Urinary bladder (tissue), 4 donors: ENCODE results near the gene PDS5B. TPM values are rescaled to one million over a fixed set of nuclear protein-coding genes. Genes with fewer than 3 reads are reported as not detected.

ENCODE experiments used
- DNase-seq: peaks from one replicate; pipeline ENCODE4 v3.0.0-alpha.2; 2015; ENCODE audit errors: extremely low spot score
- H3K27ac ChIP-seq: one replicate; pipeline ENCODE4 v1.5.1; 2013; ENCODE audit warnings: low read depth, mild to moderate bottlenecking, moderate library complexity
- H3K36me3 ChIP-seq: one replicate; pipeline ENCODE4 v1.6.1; 2013; ENCODE audit warnings: mild to moderate bottlenecking, moderate library complexity; ENCODE audit not compliant: insufficient read depth
- H3K4me1 ChIP-seq: one replicate; pipeline ENCODE4 v1.6.1; 2013; ENCODE audit warnings: mild to moderate bottlenecking, moderate library complexity; ENCODE audit not compliant: insufficient read depth
- H3K4me3 ChIP-seq: one replicate; pipeline ENCODE4 v1.5.1; 2013; ENCODE audit warnings: low read depth, low read length
- WGBS: extraction: QIAGEN DNeasy Blood & Tissue Kit; methylation state at CpG from one replicate; pipeline ENCODE4 v1.1.7; 2013; 5-methylcytosine and 5-hydroxymethylcytosine counted together
- polyA plus RNA-seq: library from polyadenylated mRNA; stranded (reverse); fragments of 200-250 nt; gene quantifications from one replicate; pipeline ENCODE4 v1.2.3, GENCODE V29; 2013
- total RNA-seq: library from RNA; depleted of rRNA; stranded (reverse); fragments of >200 nt; gene quantifications from one replicate; pipeline ENCODE4 v1.2.3, GENCODE V29; 2014
- donor health status: healthy with polysubstance abuse.
- donor health status: healthy.

The PDS5B gene
- total and polyA plus RNA-seq, 2 donors = 17.1 to 158 TPM

DNA sequence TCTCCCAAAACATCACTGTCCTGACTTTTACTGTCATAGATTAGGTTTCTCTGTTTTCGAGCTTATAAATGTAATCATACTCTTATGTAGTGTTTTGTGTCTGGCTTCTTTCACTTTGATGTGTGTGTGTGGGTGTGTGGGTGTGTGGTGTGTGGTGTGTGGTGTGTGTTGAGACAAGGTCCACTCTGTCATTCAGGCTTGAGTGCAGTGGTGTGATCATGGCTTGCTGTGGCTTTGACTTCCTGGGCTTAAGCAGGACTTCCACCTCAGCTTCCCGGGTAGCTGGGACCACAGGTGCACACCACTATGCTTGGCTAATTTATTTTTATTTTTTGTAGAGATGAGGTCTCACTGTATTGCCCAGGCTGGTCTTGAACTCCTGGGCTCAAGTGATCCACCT lies 59.6 kb downstream of the PDS5B start:
- Histone ChIP-seq H3K4me1 (no peaks in the 10 kb centered on the region), H3K27ac (no peak overlapping the region), H3K36me3 (no peaks in the 10 kb centered on the region), H3K4me3 (no peak overlapping the region)
- WGBS = 77% methylated on average over 2 of the region's 2 CpGs
- DNase-seq = no peak

DNA sequence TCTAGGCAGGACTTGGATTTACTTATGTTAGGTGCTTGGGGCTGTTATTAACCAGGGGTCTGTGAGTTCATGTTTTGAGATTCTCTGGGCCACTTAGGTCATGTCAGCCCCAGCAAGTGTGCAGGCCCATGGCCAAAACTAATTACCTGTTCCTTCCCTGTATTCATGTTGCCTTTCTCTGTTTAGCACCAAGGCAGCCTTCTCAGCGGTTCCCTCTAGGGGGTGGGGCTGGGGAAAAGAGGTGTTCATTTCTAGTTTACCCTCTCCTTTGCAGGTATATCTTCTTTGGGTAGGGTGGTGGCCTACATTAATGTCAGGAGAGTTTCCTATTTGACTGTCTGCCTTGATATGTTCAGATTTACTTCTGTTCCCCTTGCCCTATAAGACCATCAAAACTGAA lies 61.7 kb downstream of the PDS5B start:
- Histone ChIP-seq H3K27ac (no peak overlapping the region), H3K4me1 (no peaks in the 10 kb centered on the region), H3K4me3 (no peak overlapping the region), H3K36me3 (no peaks in the 10 kb centered on the region)
- WGBS = 74% methylated on average over 1 of the region's 1 CpG
- DNase-seq = no peak

DNA sequence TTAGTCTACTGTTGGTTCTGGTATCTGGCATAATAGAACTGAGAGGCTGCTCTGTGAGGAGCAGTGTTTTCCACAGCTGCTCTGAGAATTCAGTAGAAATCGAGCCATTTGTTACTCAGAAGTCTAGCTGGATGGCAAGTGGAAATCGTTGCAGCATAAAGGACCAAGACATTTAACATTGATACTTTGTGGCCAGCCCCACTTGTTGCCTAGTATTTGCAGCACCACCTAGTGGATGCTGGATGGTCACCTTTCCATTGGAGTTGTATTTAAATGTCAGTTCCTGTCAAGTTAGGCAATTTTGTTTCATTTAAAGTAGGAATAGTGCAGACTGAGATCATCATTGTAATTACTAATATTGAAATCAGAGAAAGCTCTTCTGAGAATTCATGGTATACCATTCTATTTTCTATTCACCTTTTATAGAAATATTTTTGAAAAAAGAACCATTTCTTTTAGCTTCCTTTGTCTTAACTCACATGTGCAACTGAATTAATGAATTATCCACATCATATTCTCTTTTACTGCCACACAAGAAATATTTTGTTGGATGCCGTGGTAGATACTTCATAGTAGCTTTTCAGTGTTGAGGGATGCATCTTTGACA lies 64.6 kb downstream of the PDS5B start:
- DNase-seq = no peak
- no peaks in the 10 kb centered on the region for H3K4me1 ChIP-seq
- H3K36me3 ChIP-seq = no peaks in the 10 kb centered on the region
- no peak overlapping the region for H3K4me3 ChIP-seq
- WGBS = 30% methylated on average over 3 of the region's 3 CpGs
- H3K27ac ChIP-seq = no peak overlapping the region

- H3K36me3 ChIP-seq = no peaks in the 10 kb centered on the region
- H3K27ac ChIP-seq = no peak overlapping the region
- 87% methylated on average over 3 of the region's 3 CpGs for WGBS
- no peak overlapping the region for H3K4me3 ChIP-seq
- no peaks in the 10 kb centered on the region for H3K4me1 ChIP-seq
- DNase-seq = no peak
Observed at GRCh38 chr13:32657309-32657708, 71.1 kb downstream of the PDS5B start.

DNA sequence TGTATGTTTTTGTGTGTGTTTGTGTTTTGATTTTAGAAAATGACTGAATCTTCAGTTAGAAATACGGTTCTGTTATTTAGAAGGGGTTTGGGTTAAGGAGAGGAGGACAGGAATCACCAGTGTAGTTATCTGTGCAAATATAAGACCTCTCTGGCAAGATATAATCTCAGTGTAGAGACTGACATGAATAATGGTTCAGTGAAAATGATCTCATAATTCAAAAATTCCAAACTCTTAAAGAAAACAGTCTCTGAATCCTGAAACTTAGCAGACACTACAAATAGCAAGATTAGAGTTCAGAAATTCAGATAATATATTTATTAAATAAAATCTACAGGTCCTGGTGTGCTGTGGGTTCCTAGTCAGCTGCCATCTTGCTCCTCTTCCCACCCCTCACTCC lies 73.5 kb downstream of the PDS5B start:
- Histone ChIP-seq H3K4me3 (no peak overlapping the region), H3K27ac (no peak overlapping the region), H3K36me3 (no peaks in the 10 kb centered on the region), H3K4me1 (no peaks in the 10 kb centered on the region)
- WGBS = 63% methylated on average over 1 of the region's 1 CpG
- DNase-seq = no peak

- no peak for DNase-seq
- Histone ChIP-seq H3K36me3 (no peaks in the 10 kb centered on the region), H3K27ac (no peak overlapping the region), H3K4me1 (no peaks in the 10 kb centered on the region), H3K4me3 (no peak overlapping the region)
- WGBS = 89% methylated on average over 2 of the region's 2 CpGs
Observed at GRCh38 chr13:32660227-32660626, 74.0 kb downstream of the PDS5B start.

GRCh38 chr13:32661685-32662084 lies 75.4 kb downstream of the PDS5B start:
- no peak overlapping the region for H3K4me3 ChIP-seq
- H3K27ac ChIP-seq = no peak overlapping the region
- no peaks in the 10 kb centered on the region for H3K36me3 ChIP-seq
- no peak for DNase-seq
- no peaks in the 10 kb centered on the region for H3K4me1 ChIP-seq

DNA sequence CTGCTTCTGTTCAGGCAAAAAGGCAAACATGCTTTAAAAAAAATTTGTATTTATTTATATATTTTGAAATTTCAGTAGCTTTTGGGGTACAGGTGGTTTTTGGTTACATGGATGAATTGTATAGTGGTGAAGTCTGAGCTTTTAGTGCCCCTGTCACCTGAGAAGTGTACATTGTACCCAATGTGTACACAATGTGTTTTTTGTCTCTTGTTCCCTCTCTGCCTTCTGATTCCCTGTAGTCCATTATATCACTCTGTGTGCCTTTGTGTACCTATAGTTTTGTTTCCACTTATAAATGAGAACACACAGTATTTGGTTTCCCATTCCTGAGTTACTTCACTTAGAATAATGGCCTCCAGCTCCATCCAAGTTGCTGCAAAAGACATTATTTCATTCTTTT lies 77.4 kb downstream of the PDS5B start:
- no peaks in the 10 kb centered on the region for H3K4me1 ChIP-seq
- DNase-seq = no peak
- H3K27ac ChIP-seq = no peak overlapping the region
- no peak overlapping the region for H3K4me3 ChIP-seq
- H3K36me3 ChIP-seq = no peaks in the 10 kb centered on the region

DNA sequence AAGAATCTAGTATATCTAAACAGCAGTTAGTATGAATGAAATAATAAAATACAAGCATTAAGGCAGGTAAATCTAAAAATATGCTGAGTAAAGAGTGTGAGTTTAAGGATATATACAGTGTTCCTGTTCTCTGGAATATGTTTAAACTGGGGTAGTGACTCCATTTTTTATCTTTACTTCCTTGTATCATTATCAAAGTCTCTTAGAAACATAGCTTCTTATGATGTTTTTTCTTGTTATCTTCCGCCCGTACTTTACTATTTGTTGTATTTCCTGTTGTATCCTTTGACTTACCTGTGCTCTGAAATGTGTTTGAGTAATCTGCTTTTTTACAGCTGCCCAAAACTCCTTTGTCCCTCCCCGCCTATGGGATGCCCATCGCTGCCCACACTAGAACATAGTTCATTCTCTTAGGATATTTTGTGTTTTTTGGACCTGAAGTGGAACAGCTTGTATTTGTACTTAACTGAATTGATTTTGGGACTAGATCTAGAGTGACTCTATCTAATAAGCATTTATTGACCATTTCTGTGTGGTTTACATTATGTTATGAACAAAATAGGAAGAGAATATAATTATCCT lies 80.8 kb downstream of the PDS5B start:
- Histone ChIP-seq H3K27ac (no peak overlapping the region), H3K36me3 (no peaks in the 10 kb centered on the region), H3K4me1 (no peaks in the 10 kb centered on the region), H3K4me3 (no peak overlapping the region)
- DNase-seq = no peak
- 89% methylated on average over 4 of the region's 4 CpGs for WGBS

DNA sequence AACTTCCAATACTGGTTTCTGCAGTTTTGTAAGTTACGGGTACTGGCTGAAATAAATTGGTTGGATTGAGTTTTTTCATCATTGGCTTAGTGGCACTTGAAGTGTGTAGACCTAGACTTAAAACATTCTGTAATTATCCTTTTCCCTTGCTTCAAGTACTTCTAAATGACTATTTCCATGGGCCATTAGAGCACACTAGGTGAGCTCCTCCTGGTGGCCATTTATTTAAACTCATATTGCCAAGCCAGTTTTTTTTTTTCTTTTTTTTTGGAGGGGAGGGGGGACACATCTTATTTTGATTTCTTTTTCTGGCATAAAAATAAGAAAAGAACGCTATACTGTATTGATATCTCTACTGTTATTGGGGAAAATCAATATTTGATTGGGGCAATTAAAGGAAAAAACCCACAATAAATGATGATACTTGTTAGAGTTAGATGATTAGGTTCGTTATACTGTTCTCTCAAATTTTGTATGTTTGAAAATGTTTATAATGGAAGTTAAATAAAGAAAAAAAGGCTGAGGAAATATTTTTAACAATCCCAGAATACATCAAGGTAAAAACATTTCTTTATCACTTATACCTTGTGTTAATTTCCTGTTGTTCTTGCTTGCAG lies 82.9 kb downstream of the PDS5B start:
- H3K27ac ChIP-seq = no peak overlapping the region
- no peaks in the 10 kb centered on the region for H3K36me3 ChIP-seq
- DNase-seq = no peak
- H3K4me1 ChIP-seq = no peaks in the 10 kb centered on the region
- no peak overlapping the region for H3K4me3 ChIP-seq
- 75% methylated on average over 3 of the region's 3 CpGs for WGBS

DNA sequence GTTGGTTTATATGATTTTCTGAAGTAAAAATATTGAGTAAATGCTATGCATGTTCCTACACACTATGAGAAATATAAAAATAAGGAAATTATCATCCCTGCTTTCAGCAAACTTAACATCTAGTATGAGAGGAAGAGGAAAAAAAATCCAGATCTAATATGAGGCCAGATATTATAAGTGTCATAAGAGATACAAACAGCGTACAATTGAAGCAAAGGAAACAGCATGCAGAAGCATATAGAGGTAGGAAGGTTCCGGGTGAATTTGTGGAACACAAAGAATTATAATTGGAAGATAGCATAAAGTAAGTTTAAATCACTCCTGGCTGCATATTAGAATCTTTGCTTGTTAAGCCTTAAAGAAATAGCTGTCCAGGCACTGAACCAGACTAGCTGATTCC lies 88.3 kb downstream of the PDS5B start:
- over 99% methylated on average over 2 of the region's 2 CpGs for WGBS
- no peak overlapping the region for H3K4me3 ChIP-seq
- peaks cover 1% of the 10 kb centered on the region for H3K36me3 ChIP-seq
- no peak for DNase-seq
- no peaks in the 10 kb centered on the region for H3K4me1 ChIP-seq
- no peak overlapping the region for H3K27ac ChIP-seq

GRCh38 chr13:32676242-32676641 lies 90.0 kb downstream of the PDS5B start:
- H3K4me3 ChIP-seq = no peak overlapping the region
- H3K27ac ChIP-seq = no peak overlapping the region
- H3K36me3 ChIP-seq = peaks cover 4% of the 10 kb centered on the region
- WGBS = 84% methylated on average over 4 of the region's 4 CpGs
- no peaks in the 10 kb centered on the region for H3K4me1 ChIP-seq
- no peak for DNase-seq

DNA sequence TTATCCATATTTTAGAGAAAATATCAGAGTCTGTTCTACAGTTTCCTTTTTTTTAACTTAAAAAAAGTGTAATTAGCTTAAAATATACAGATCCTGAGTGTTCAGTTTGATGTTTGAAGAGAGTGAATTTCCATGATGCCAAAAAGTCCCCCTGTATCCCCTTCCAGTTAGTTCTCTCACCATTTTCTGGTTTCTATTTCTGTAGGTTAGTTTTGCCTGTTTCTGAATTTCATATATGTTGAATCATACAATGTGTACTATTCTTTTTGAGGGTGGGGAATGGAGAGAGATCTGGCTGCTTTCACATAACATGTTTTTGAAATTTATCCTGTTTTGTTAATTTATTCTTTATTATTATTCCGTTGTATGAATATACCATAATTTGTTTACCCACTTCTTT lies 95.9 kb downstream of the PDS5B start:
- H3K4me1 ChIP-seq = no peaks in the 10 kb centered on the region
- WGBS = 69% methylated on average over 1 of the region's 1 CpG
- H3K27ac ChIP-seq = no peak overlapping the region
- peaks cover 3% of the 10 kb centered on the region for H3K36me3 ChIP-seq
- no peak overlapping the region for H3K4me3 ChIP-seq
- no peak for DNase-seq

GRCh38 chr13:32682740-32683139 lies 96.5 kb downstream of the PDS5B start:
- H3K36me3 ChIP-seq = peaks cover 3% of the 10 kb centered on the region
- DNase-seq = no peak
- 90% methylated on average over 6 of the region's 6 CpGs for WGBS

More at GRCh38 chr13:32682740-32683139, 96.5 kb downstream of the PDS5B start:
- Histone ChIP-seq H3K4me1 (no peaks in the 10 kb centered on the region), H3K4me3 (no peak overlapping the region), H3K27ac (no peak overlapping the region)
